H1 (cell line): ENCODE data around the gene ROR1. TPM values are rescaled to one million over a fixed set of nuclear protein-coding genes. Genes with fewer than 3 reads are reported as not detected.

Experiments
- CTCF ChIA-PET: fragments of 300-600 bp; sonication (Branson Sonifier 250); formaldehyde crosslinking; loops from one replicate; lab custom pipeline; 2021; ENCODE audit not compliant: partially characterized antibody; lab: Charles Lee
- POLR2A ChIA-PET: fragments of 300-600 bp; sonication (Branson Sonifier 250); formaldehyde crosslinking; loops from one replicate; lab custom pipeline; 2021; ENCODE audit warnings: inconsistent platforms; ENCODE audit not compliant: partially characterized antibody; lab: Charles Lee
- DNase-seq, 2 experiments: peaks; one replicate each; pipeline versions ENCODE4 v3.0.0 to v3.0.0-alpha.2; 2010 to 2022; ENCODE audit warnings: low spot score in 2 of 2, low read depth in 1 of 2, mixed read lengths in 1 of 2
- FAIRE-seq: peaks from 2 replicates; lab custom pipeline; 2011; peaks lifted over from hg19 to GRCh38; lab: Jason Lieb, UNC
- H2AFZ ChIP-seq: 2 replicates; pipeline ENCODE4 v1.8.1; 2012; ENCODE audit warnings: low read length, inconsistent platforms
- H2AK5ac ChIP-seq: 2 replicates; pipeline ENCODE4 v1.6.1; 2013; ENCODE audit warnings: low read depth, low read length
- H2BK120ac ChIP-seq: replicated peaks from 2 replicates; pipeline ENCODE3; 2013; ENCODE audit warnings: low read depth, low read length, inconsistent platforms
- H2BK12ac ChIP-seq: 2 replicates; pipeline ENCODE4 v1.6.1; 2013; ENCODE audit warnings: low read depth, low read length
- H2BK15ac ChIP-seq: 2 replicates; pipeline ENCODE4 v1.6.1; 2013; ENCODE audit warnings: low read length
- H2BK20ac ChIP-seq: 2 replicates; pipeline ENCODE4 v1.6.1; 2013; ENCODE audit warnings: low read length
- H2BK5ac ChIP-seq: 2 replicates; pipeline ENCODE4 v1.6.1; 2013; ENCODE audit warnings: low read depth, low read length
- H3K14ac ChIP-seq: 2 replicates; pipeline ENCODE4 v1.6.1; 2013; ENCODE audit warnings: inconsistent platforms; ENCODE audit not compliant: insufficient read length
- H3K18ac ChIP-seq: 2 replicates; pipeline ENCODE4 v1.6.1; 2013; ENCODE audit warnings: low read length; ENCODE audit errors: extremely low read depth
- H3K23ac ChIP-seq: 2 replicates; pipeline ENCODE4 v1.6.1; 2013; ENCODE audit warnings: inconsistent platforms; ENCODE audit not compliant: insufficient read length
- H3K23me2 ChIP-seq: 2 replicates; pipeline ENCODE4 v1.6.1; 2013; ENCODE audit warnings: low read depth, low read length
- H3K27ac ChIP-seq: 2 replicates; pipeline ENCODE4 v1.6.1; 2011; ENCODE audit warnings: low read depth, low read length, inconsistent platforms
- H3K27me3 ChIP-seq, 4 experiments: replicated peaks in 1 of 4; 1 replicate in 1 of 4; 2 replicates in 3 of 4; pipeline versions ENCODE4 v1.6.1 to v1.8.1; 2011 to 2013; ENCODE audit warnings: low read length in 3 of 4, mild to moderate bottlenecking in 3 of 4, inconsistent platforms in 2 of 4, mixed read lengths in 2 of 4, moderate library complexity in 1 of 4; ENCODE audit not compliant: control insufficient read depth in 3 of 4, insufficient read depth in 3 of 4; ENCODE audit errors: extremely low read depth in 1 of 4
- H3K36me3 ChIP-seq, 4 experiments: 2 replicates each; pipeline versions ENCODE4 v1.6.1 to v1.8.1; 2011 to 2013; ENCODE audit warnings: mild to moderate bottlenecking in 4 of 4, low read length in 3 of 4, moderate library complexity in 2 of 4, control low read depth in 1 of 4, inconsistent platforms in 1 of 4; ENCODE audit not compliant: insufficient read depth in 4 of 4, control insufficient read depth in 2 of 4
- H3K4ac ChIP-seq: replicated peaks from 2 replicates; pipeline ENCODE3; 2013; ENCODE audit warnings: low read length, low read depth, mixed read lengths, inconsistent platforms; ENCODE audit not compliant: insufficient read length
- H3K4me1 ChIP-seq, 4 experiments: replicated peaks in 1 of 4; 1 replicate in 1 of 4; 2 replicates in 3 of 4; pipeline versions ENCODE4 v1.6.1 to v1.8.1; 2011 to 2013; ENCODE audit warnings: low read length in 3 of 4, inconsistent platforms in 2 of 4, mixed read lengths in 1 of 4; ENCODE audit not compliant: insufficient read depth in 4 of 4, control insufficient read depth in 3 of 4
- H3K4me2 ChIP-seq, 2 experiments: 2 replicates each; pipeline versions ENCODE4 v1.6.1 to v1.8.1; 2011 to 2013; ENCODE audit warnings: low read depth in 2 of 2, low read length in 2 of 2, control low read depth in 1 of 2, inconsistent platforms in 1 of 2, mild to moderate bottlenecking in 1 of 2; ENCODE audit not compliant: insufficient read depth in 1 of 2
- H3K4me3 ChIP-seq, 4 experiments: fragments of 200-600, 300-600 bp in 1 of 4; sonication (generic), shearing (Covaris generic), sonication (Bioruptor Twin) in 1 of 4; 2 replicates each; pipeline versions ENCODE4 v1.5.1 to v1.8.1; 2011 to 2016; ENCODE audit warnings: low read length in 4 of 4, low read depth in 3 of 4, control low read depth in 2 of 4, inconsistent platforms in 2 of 4, mild to moderate bottlenecking in 2 of 4, mixed read lengths in 1 of 4, moderate library complexity in 1 of 4; ENCODE audit not compliant: insufficient read depth in 2 of 4; ENCODE audit errors: extremely low read depth in 1 of 4
- H3K56ac ChIP-seq: replicated peaks from 2 replicates; pipeline ENCODE3; 2013; ENCODE audit warnings: low read depth, mild to moderate bottlenecking, mixed read lengths, low read length, inconsistent platforms; ENCODE audit not compliant: insufficient read length
- H3K79me1 ChIP-seq: 2 replicates; pipeline ENCODE4 v1.6.1; 2013; ENCODE audit warnings: low read depth, low read length, control low read depth
- H3K79me2 ChIP-seq, 2 experiments: 2 replicates each; pipeline versions ENCODE4 v1.6.1 to v1.8.1; 2012 to 2013; ENCODE audit warnings: low read length in 2 of 2, mild to moderate bottlenecking in 2 of 2, inconsistent platforms in 1 of 2; ENCODE audit not compliant: insufficient read depth in 2 of 2, control insufficient read depth in 1 of 2
- H3K9ac ChIP-seq, 4 experiments: replicated peaks in 1 of 4; 1 replicate in 1 of 4; 2 replicates in 3 of 4; pipeline versions ENCODE4 v1.6.1 to v1.8.1; 2011 to 2013; ENCODE audit warnings: low read depth in 3 of 4, low read length in 3 of 4, control low read depth in 2 of 4, mild to moderate bottlenecking in 2 of 4, moderate library complexity in 2 of 4, inconsistent platforms in 1 of 4; ENCODE audit errors: extremely low read depth in 1 of 4
- H3K9me3 ChIP-seq, 2 experiments: 2 replicates each; pipeline versions ENCODE4 v1.6.1 to v1.8.1; 2012 to 2013; ENCODE audit warnings: mild to moderate bottlenecking in 2 of 2, moderate library complexity in 2 of 2, control low read depth in 1 of 2, inconsistent platforms in 1 of 2, low read depth in 1 of 2, low read length in 1 of 2, mixed read lengths in 1 of 2; ENCODE audit not compliant: insufficient read depth in 2 of 2
- H4K20me1 ChIP-seq, 2 experiments: replicated peaks in 1 of 2; 2 replicates each; pipeline versions ENCODE3 to v1.8.1; 2011 to 2013; ENCODE audit warnings: inconsistent platforms in 2 of 2, low read length in 2 of 2, mild to moderate bottlenecking in 1 of 2; ENCODE audit not compliant: insufficient read depth in 2 of 2, control insufficient read depth in 1 of 2
- H4K5ac ChIP-seq: 2 replicates; pipeline ENCODE4 v1.6.1; 2013; ENCODE audit warnings: low read length, low read depth, mixed read lengths, inconsistent platforms; ENCODE audit not compliant: insufficient read length
- H4K8ac ChIP-seq: 2 replicates; pipeline ENCODE4 v1.8.0; 2013; ENCODE audit warnings: mild to moderate bottlenecking, moderate library complexity, low read length, inconsistent platforms; ENCODE audit not compliant: insufficient read depth; ENCODE audit errors: extremely low read depth
- H4K91ac ChIP-seq: replicated peaks from 2 replicates; pipeline ENCODE3; 2013; ENCODE audit warnings: low read length, mixed read lengths, inconsistent platforms; ENCODE audit not compliant: insufficient read length
- CREB1 ChIP-seq: IDR thresholded peaks from 2 replicates; pipeline ENCODE4 v1.6.1; 2012; ENCODE audit warnings: inconsistent platforms
- CTBP2 ChIP-seq: IDR thresholded peaks from 2 replicates; pipeline ENCODE4 v1.7.0; 2011; ENCODE audit warnings: borderline replicate concordance, mild to moderate bottlenecking, moderate library complexity, mixed read lengths, low read length; ENCODE audit not compliant: insufficient read depth, insufficient read length
- CTCF ChIP-seq, 3 experiments: IDR thresholded peaks; 1 replicate in 2 of 3; 2 replicates in 1 of 3; pipeline versions ENCODE4 v1.5.1 to v1.6.1; 2011; ENCODE audit warnings: low read length in 3 of 3, mild to moderate bottlenecking in 3 of 3, inconsistent platforms in 2 of 3, low read depth in 1 of 3, moderate library complexity in 1 of 3; ENCODE audit not compliant: insufficient read depth in 1 of 3; ENCODE audit errors: control extremely low read depth in 1 of 3
- GTF2F1 ChIP-seq: IDR thresholded peaks from 2 replicates; pipeline ENCODE4 v1.6.1; 2012; ENCODE audit warnings: low read depth, low read length, improper control_type of control experiment, borderline replicate concordance
- HDAC6 ChIP-seq: IDR thresholded peaks from one replicate; pipeline ENCODE4 v1.7.1; 2012; ENCODE audit warnings: low read depth, mild to moderate bottlenecking, inconsistent platforms, low read length, moderate library complexity
- SIRT6 ChIP-seq: IDR thresholded peaks from one replicate; pipeline ENCODE4 v1.7.1; 2012; ENCODE audit warnings: low read length, inconsistent platforms
- SIX5 ChIP-seq: IDR thresholded peaks from 2 replicates; pipeline ENCODE4 v1.6.1; 2011; ENCODE audit warnings: mild to moderate bottlenecking, low read depth, low read length
- SP2 ChIP-seq: IDR thresholded peaks from 2 replicates; pipeline ENCODE4 v1.6.1; 2012; ENCODE audit warnings: mild to moderate bottlenecking, low read length, inconsistent platforms
- TAF1 ChIP-seq: IDR thresholded peaks from 2 replicates; pipeline ENCODE4 v1.6.1; 2011; ENCODE audit warnings: mild to moderate bottlenecking, low read depth, low read length
- TCF12 ChIP-seq: IDR thresholded peaks from 2 replicates; pipeline ENCODE4 v1.6.1; 2011; ENCODE audit warnings: low read depth, mild to moderate bottlenecking, low read length
- USF2 ChIP-seq: IDR thresholded peaks from 2 replicates; pipeline ENCODE4 v1.6.1; 2011; ENCODE audit warnings: low read length, improper control_type of control experiment
- WGBS, 2 experiments: shearing (Covaris generic) in 1 of 2; methylation state at CpG; one replicate each; pipeline versions ENCODE4 v1.1.6 to v1.1.7; 2013 to 2015; ENCODE audit warnings: low lambda C conversion rate in 2 of 2, mixed read lengths in 2 of 2, inconsistent platforms in 1 of 2, low coverage in 1 of 2, missing lambda C conversion rate in 1 of 2; ENCODE audit not compliant: insufficient replicate concordance in 2 of 2, insufficient coverage in 1 of 2, insufficient read length in 1 of 2; ENCODE audit errors: extremely low coverage in 1 of 2, missing lambda C conversion rate in 1 of 2; 5-methylcytosine and 5-hydroxymethylcytosine counted together
- polyA plus RNA-seq, 7 experiments: library from polyadenylated mRNA; depleted of rRNA in 3 of 7; stranded (reverse) in 5 of 7; unstranded in 2 of 7; fragments of >200 nt in 5 of 7; fragments of 200-250 nt in 2 of 7; gene quantifications; 1 replicate in 5 of 7; 2 replicates in 1 of 7; 4 replicates in 1 of 7; pipeline versions ENCODE4 v1.2.1 to v1.2.3, GENCODE V29; 2011 to 2013; ENCODE audit warnings: missing spikeins in 2 of 7, mixed read lengths in 2 of 7
- total RNA-seq: library from RNA; stranded (reverse); fragmentation: NEBNext Ultra II Directional; extraction: Animal tissue kit (Norgen Biotek cat#: 25700); gene quantifications from 2 replicates; pipeline ENCODE4 v1.2.1, GENCODE V29; 2021

Gene ROR1
- total and polyA plus RNA-seq, 2 of the 8 experiments (the other 6 are each of a cell fraction or from before 2014, with no cell fraction given) = 33.6 to 73.6 TPM

- peaks cover 4 to 74% of the 10 kb centered on the region in 2 experiments; a peak in 3 of 4 replicates for H3K79me2 ChIP-seq
- H3K27me3 ChIP-seq = no peaks in the 10 kb centered on the region
- DNase-seq (no peak), FAIRE-seq (no peak)
- H3K4me1 ChIP-seq = peaks cover 0 to 18% (median 4%) of the 10 kb centered on the region in 4 experiments; a peak in 4 of 7 replicates
- H3K14ac ChIP-seq = no peak overlapping the region
- no peak overlapping the region for H2AK5ac ChIP-seq
- peaks cover 21% of the 10 kb centered on the region for H3K79me1 ChIP-seq
- H3K4me3 ChIP-seq = no peak overlapping the region
- no peak overlapping the region for H2AFZ ChIP-seq
- no peak overlapping the region for H2BK12ac ChIP-seq
- CTCF ChIA-PET = interaction anchor here (1.3 to 4.5 kb wide), 5 partner anchors 10 to 208 kb away, joined by 3 to 34 read pairs (median 4); no protein-coding TSS in a partner anchor
- H3K23me2 ChIP-seq = no peaks in the 10 kb centered on the region
- H4K8ac ChIP-seq = no peak overlapping the region
- H3K36me3 ChIP-seq = no peaks in the 10 kb centered on the region
- H4K20me1 ChIP-seq = peaks cover 20 to 22% of the 10 kb centered on the region in 2 experiments
- H2BK5ac ChIP-seq = no peak overlapping the region
- no peak overlapping the region for H3K4me2 ChIP-seq
- no peak overlapping the region for H2BK120ac ChIP-seq
- H3K9ac ChIP-seq = no peak overlapping the region
- H4K5ac ChIP-seq = no peak overlapping the region
- H2BK15ac ChIP-seq = no peak overlapping the region
- WGBS, 2 experiments = 92% methylated on average over 3 of the region's 3 CpGs; no CpG with 5 or more reads in 1 of the 2 experiments
- no peak overlapping the region for H4K91ac ChIP-seq
- no peak overlapping the region for H3K18ac ChIP-seq
- no peak overlapping the region for H3K4ac ChIP-seq
- H3K9me3 ChIP-seq = no peaks in the 10 kb centered on the region
- no peak overlapping the region for H2BK20ac ChIP-seq
- POLR2A ChIA-PET = no interaction called here
- H3K56ac ChIP-seq = no peak overlapping the region
- H3K23ac ChIP-seq = no peak overlapping the region
- no peak overlapping the region for H3K27ac ChIP-seq
- TF ChIP-seq TCF12 (no peak), HDAC6 (no peak), GTF2F1 (no peak), SIRT6 (no peak), SIX5 (no peak), CTBP2 (no peak), SP2 (no peak), TAF1 (no peak), CREB1 (no peak), USF2 (no peak), CTCF (IDR thresholded peaks at IDR 0.05; ENCODE audit: control extremely low read depth in 1 of 3, insufficient read depth in 1 of 3, low read depth in 1 of 3, low read length in 3 of 3) (no peak)
Observed at GRCh38 chr1:63929106-63929478, 155.3 kb downstream of the ROR1 start.
